WTC11 (cell line): ENCODE data around the gene BOD1.

Experiments used
- E2F5 ChIP-seq: sonication (generic); formaldehyde crosslinking; IDR thresholded peaks from 2 replicates; pipeline ENCODE4 v1.8.1; 2022; ENCODE audit warnings: mild to moderate bottlenecking, moderate library complexity, missing genetic modification reagents
- ELF4 ChIP-seq: sonication (generic); formaldehyde crosslinking; IDR thresholded peaks from 2 replicates; pipeline ENCODE4 v1.8.1; 2022; ENCODE audit warnings: low read depth, mild to moderate bottlenecking, moderate library complexity, missing genetic modification reagents
- ETV6 ChIP-seq: sonication (generic); formaldehyde crosslinking; IDR thresholded peaks from 2 replicates; pipeline ENCODE4 v1.8.1; 2022; ENCODE audit warnings: mild to moderate bottlenecking, missing genetic modification reagents
- FOXP4 ChIP-seq: sonication (generic); formaldehyde crosslinking; IDR thresholded peaks from 2 replicates; pipeline ENCODE4 v1.8.0; 2022; ENCODE audit warnings: mild to moderate bottlenecking, missing genetic modification reagents
- TCF7 ChIP-seq: sonication (generic); formaldehyde crosslinking; IDR thresholded peaks from 2 replicates; pipeline ENCODE4 v1.8.0; 2022; ENCODE audit warnings: mild to moderate bottlenecking, low read depth, missing genetic modification reagents, moderate library complexity
- TF ChIP-seq, protein P1 (sequence below): fragments of 200-600 bp; IDR thresholded peaks from 2 replicates; pipeline ENCODE4 v1.8.0; 2022; ENCODE audit warnings: antibody characterized with exemption
- TF ChIP-seq, protein P2 (sequence below): sonication (generic); formaldehyde crosslinking; IDR thresholded peaks from 2 replicates; pipeline ENCODE4 v1.8.1; 2022; ENCODE audit warnings: mild to moderate bottlenecking, missing genetic modification reagents, moderate library complexity, borderline replicate concordance
- TF ChIP-seq, protein P3 (sequence below): sonication (generic); formaldehyde crosslinking; IDR thresholded peaks from 2 replicates; pipeline ENCODE4 v1.8.0; 2022; ENCODE audit warnings: mild to moderate bottlenecking, missing genetic modification reagents

- TF ChIP-seq ELF4 (CRISPR knock-in tag) (no peak), FOXP4 (CRISPR knock-in tag) (no peak), ETV6 (CRISPR knock-in tag) (no peak), TCF7 (CRISPR knock-in tag) (no peak), E2F5 (CRISPR knock-in tag) (no peak)
- TF ChIP-seq, protein P1, sequence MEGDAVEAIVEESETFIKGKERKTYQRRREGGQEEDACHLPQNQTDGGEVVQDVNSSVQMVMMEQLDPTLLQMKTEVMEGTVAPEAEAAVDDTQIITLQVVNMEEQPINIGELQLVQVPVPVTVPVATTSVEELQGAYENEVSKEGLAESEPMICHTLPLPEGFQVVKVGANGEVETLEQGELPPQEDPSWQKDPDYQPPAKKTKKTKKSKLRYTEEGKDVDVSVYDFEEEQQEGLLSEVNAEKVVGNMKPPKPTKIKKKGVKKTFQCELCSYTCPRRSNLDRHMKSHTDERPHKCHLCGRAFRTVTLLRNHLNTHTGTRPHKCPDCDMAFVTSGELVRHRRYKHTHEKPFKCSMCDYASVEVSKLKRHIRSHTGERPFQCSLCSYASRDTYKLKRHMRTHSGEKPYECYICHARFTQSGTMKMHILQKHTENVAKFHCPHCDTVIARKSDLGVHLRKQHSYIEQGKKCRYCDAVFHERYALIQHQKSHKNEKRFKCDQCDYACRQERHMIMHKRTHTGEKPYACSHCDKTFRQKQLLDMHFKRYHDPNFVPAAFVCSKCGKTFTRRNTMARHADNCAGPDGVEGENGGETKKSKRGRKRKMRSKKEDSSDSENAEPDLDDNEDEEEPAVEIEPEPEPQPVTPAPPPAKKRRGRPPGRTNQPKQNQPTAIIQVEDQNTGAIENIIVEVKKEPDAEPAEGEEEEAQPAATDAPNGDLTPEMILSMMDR: no peak
- TF ChIP-seq, protein P2, sequence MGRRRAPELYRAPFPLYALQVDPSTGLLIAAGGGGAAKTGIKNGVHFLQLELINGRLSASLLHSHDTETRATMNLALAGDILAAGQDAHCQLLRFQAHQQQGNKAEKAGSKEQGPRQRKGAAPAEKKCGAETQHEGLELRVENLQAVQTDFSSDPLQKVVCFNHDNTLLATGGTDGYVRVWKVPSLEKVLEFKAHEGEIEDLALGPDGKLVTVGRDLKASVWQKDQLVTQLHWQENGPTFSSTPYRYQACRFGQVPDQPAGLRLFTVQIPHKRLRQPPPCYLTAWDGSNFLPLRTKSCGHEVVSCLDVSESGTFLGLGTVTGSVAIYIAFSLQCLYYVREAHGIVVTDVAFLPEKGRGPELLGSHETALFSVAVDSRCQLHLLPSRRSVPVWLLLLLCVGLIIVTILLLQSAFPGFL (CRISPR knock-in tag): no peak
- TF ChIP-seq, protein P3, sequence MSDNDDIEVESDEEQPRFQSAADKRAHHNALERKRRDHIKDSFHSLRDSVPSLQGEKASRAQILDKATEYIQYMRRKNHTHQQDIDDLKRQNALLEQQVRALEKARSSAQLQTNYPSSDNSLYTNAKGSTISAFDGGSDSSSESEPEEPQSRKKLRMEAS: no peak
These were observed 6.0 kb upstream of the BOD1 start for GRCh38 chr5:173622183-173623047.
